Activated CD4-positive, alpha-beta T cell treated with anti-CD3 and anti-CD28 coated beads for 48 hours (primary cell): ENCODE results near the gene PCP4.

ENCODE experiments used
- DNase-seq: peaks from one replicate; pipeline ENCODE4 v3.0.0-alpha.2; 2020

The PCP4 gene

GRCh38 chr21:39976800-39977199, 109.6 kb downstream of the PCP4 start:
- no peak for DNase-seq
